Panc1 (cell line): ENCODE measurements around the gene POLR1C. TPM values are rescaled to one million over a fixed set of nuclear protein-coding genes. Genes with fewer than 3 reads are reported as not detected.

Experiments used
- ATAC-seq: fragments of 200-7000 bp; cut with Tn5 transposase; 2 replicates; pipeline ENCODE4 v1.9.1; 2020; ENCODE audit warnings: mild to moderate bottlenecking, moderate library complexity
- BruUV-seq: library from RNA; stranded (reverse); fragments of 400-500 nt; replicated peaks from 2 replicates; lab custom pipeline; 2021; lab: Mats Ljungman, UMichigan
- CTCF ChIA-PET: fragments of 300-600 bp; sonication (Branson Sonifier 250); formaldehyde crosslinking; loops from one replicate; lab custom pipeline; 2022; ENCODE audit warnings: antibody characterized with exemption; lab: Charles Lee
- POLR2A ChIA-PET: fragments of 300-600 bp; sonication (Branson Sonifier 250); formaldehyde crosslinking; loops from one replicate; lab custom pipeline; 2022; ENCODE audit warnings: antibody characterized with exemption; lab: Charles Lee
- DNase-seq: peaks from one replicate; pipeline ENCODE4 v3.0.0-alpha.2; 2010; ENCODE audit warnings: low read depth, low spot score
- H3K27ac ChIP-seq: 2 replicates; pipeline ENCODE4 v1.5.1; 2011; ENCODE audit warnings: mild to moderate bottlenecking, low read length, inconsistent platforms
- H3K27me3 ChIP-seq: fragments of 200-500 bp; sonication (Bioruptor generic); 2 replicates; pipeline ENCODE4 v1.6.0; 2014; ENCODE audit warnings: low read length, inconsistent platforms; ENCODE audit not compliant: control insufficient read depth, insufficient read depth
- H3K36me3 ChIP-seq: fragments of 200-500 bp; sonication (Bioruptor generic); 2 replicates; pipeline ENCODE4 v1.5.1; 2014; ENCODE audit warnings: inconsistent platforms, mild to moderate bottlenecking, low read length, moderate library complexity; ENCODE audit not compliant: control insufficient read depth, insufficient read depth
- H3K4me1 ChIP-seq: 2 replicates; pipeline ENCODE4 v1.5.1; 2011; ENCODE audit warnings: inconsistent platforms, mild to moderate bottlenecking, low read length, moderate library complexity; ENCODE audit not compliant: control insufficient read depth, insufficient read depth
- H3K4me3 ChIP-seq, 2 experiments: 2 replicates each; pipeline ENCODE4 v1.5.1; 2011 to 2012; ENCODE audit warnings: low read depth in 2 of 2, low read length in 2 of 2, mild to moderate bottlenecking in 2 of 2, inconsistent platforms in 1 of 2, moderate library complexity in 1 of 2
- H3K9me3 ChIP-seq: fragments of 200-500 bp; sonication (Bioruptor generic); 2 replicates; pipeline ENCODE4 v1.5.1; 2014; ENCODE audit warnings: low read depth, mild to moderate bottlenecking, inconsistent platforms, low read length, moderate library complexity; ENCODE audit not compliant: control insufficient read depth, insufficient read depth
- POLR2AphosphoS5 ChIP-seq: IDR thresholded peaks from 2 replicates; pipeline ENCODE4 v1.6.1; 2012; ENCODE audit warnings: mild to moderate bottlenecking, low read depth, low read length, moderate library complexity
- SIN3A ChIP-seq: IDR thresholded peaks from 2 replicates; pipeline ENCODE4 v1.6.1; 2012; ENCODE audit warnings: low read depth, mild to moderate bottlenecking, low read length, moderate library complexity, borderline replicate concordance; ENCODE audit not compliant: insufficient read depth
- TCF7L2 ChIP-seq: IDR thresholded peaks from 2 replicates; pipeline ENCODE4 v1.6.1; 2011; ENCODE audit warnings: mild to moderate bottlenecking, low read depth, low read length, inconsistent platforms
- in situ Hi-C: cut with HindIII; loops from 2 replicates; pipeline ENCODE4 v1.10.0; 2016; ENCODE audit warnings: low sequenced_read_pairs, low pct_unique_long_range_greater_than_20kb
- intact Hi-C: fragments of 100-400 bp; cut with micrococcal nuclease; formaldehyde crosslinking; loops from one replicate; pipeline ENCODE4 v1.10.0; 2022; ENCODE audit not compliant: unreplicated experiment
- total RNA-seq: library from RNA; stranded (reverse); gene quantifications from one replicate; pipeline ENCODE4 v1.2.1, GENCODE V29; 2021; ENCODE audit not compliant: unreplicated experiment
- TF ChIP-seq, protein P1 (sequence below): fragments of 450-650 bp; IDR thresholded peaks from 2 replicates; pipeline ENCODE4 v1.5.1; 2017; ENCODE audit warnings: mild to moderate bottlenecking
- TF ChIP-seq, protein P2 (sequence below), 2 experiments: IDR thresholded peaks; 2 replicates each; pipeline ENCODE4 v1.6.1; 2011 to 2012; ENCODE audit warnings: low read depth in 2 of 2, control low read depth in 1 of 2, low read length in 1 of 2, mild to moderate bottlenecking in 1 of 2, moderate library complexity in 1 of 2; ENCODE audit not compliant: insufficient read depth in 1 of 2

POLR1C gene
- total RNA-seq, 1 experiment from 2014 or later: 65.1 TPM

DNA sequence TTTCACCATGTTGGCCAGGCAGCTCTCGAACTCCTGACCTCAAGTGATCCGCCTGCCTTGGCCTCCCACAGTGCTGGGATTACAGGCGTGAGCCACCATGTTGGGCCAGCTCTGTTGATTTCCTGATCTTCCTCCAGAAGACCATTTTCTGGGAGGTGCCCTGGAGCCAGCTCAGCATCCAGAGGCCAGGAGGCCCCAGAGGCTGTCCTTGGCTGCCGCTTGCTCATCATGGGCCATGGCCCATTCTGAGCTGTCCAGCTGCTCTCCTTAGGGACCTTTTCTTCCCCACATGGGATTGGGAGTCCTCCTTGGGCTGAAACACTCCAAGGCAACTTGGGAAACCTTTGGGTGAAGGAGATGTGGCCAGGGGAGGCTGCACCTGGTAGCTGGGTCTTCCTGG is 22.1 kb upstream of the POLR1C start:
- no peak overlapping the region for H3K4me3 ChIP-seq
- no TSS peak for BruUV-seq
- intact Hi-C loops: no loop called here
- in situ Hi-C loops: no loop called here
- H3K9me3 ChIP-seq: no peaks in the 10 kb centered on the region
- ChIA-PET POLR2A (no interaction called here), CTCF (interaction anchor here (0.5 to 0.6 kb wide), 3 partner anchors 17 to 65 kb away, joined by 3 to 5 read pairs (median 3); no protein-coding TSS in a partner anchor)
- ATAC-seq: no peak
- peaks cover 19% of the 10 kb centered on the region for H3K4me1 ChIP-seq
- no peak overlapping the region for H3K27ac ChIP-seq
- no peaks in the 10 kb centered on the region for H3K27me3 ChIP-seq
- DNase-seq: no peak
- TF ChIP-seq POLR2AphosphoS5 (no peak), TCF7L2 (no peak), SIN3A (no peak)
- TF ChIP-seq, protein P1, sequence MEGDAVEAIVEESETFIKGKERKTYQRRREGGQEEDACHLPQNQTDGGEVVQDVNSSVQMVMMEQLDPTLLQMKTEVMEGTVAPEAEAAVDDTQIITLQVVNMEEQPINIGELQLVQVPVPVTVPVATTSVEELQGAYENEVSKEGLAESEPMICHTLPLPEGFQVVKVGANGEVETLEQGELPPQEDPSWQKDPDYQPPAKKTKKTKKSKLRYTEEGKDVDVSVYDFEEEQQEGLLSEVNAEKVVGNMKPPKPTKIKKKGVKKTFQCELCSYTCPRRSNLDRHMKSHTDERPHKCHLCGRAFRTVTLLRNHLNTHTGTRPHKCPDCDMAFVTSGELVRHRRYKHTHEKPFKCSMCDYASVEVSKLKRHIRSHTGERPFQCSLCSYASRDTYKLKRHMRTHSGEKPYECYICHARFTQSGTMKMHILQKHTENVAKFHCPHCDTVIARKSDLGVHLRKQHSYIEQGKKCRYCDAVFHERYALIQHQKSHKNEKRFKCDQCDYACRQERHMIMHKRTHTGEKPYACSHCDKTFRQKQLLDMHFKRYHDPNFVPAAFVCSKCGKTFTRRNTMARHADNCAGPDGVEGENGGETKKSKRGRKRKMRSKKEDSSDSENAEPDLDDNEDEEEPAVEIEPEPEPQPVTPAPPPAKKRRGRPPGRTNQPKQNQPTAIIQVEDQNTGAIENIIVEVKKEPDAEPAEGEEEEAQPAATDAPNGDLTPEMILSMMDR: no peak
- TF ChIP-seq, protein P2, sequence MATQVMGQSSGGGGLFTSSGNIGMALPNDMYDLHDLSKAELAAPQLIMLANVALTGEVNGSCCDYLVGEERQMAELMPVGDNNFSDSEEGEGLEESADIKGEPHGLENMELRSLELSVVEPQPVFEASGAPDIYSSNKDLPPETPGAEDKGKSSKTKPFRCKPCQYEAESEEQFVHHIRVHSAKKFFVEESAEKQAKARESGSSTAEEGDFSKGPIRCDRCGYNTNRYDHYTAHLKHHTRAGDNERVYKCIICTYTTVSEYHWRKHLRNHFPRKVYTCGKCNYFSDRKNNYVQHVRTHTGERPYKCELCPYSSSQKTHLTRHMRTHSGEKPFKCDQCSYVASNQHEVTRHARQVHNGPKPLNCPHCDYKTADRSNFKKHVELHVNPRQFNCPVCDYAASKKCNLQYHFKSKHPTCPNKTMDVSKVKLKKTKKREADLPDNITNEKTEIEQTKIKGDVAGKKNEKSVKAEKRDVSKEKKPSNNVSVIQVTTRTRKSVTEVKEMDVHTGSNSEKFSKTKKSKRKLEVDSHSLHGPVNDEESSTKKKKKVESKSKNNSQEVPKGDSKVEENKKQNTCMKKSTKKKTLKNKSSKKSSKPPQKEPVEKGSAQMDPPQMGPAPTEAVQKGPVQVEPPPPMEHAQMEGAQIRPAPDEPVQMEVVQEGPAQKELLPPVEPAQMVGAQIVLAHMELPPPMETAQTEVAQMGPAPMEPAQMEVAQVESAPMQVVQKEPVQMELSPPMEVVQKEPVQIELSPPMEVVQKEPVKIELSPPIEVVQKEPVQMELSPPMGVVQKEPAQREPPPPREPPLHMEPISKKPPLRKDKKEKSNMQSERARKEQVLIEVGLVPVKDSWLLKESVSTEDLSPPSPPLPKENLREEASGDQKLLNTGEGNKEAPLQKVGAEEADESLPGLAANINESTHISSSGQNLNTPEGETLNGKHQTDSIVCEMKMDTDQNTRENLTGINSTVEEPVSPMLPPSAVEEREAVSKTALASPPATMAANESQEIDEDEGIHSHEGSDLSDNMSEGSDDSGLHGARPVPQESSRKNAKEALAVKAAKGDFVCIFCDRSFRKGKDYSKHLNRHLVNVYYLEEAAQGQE (IDR thresholded peaks at IDR 0.05; ENCODE audit: insufficient read depth in 1 of 2, low read depth in 2 of 2, low read length in 1 of 2): no peak
- H3K36me3 ChIP-seq: no peaks in the 10 kb centered on the region; the same call in 1 of the 2 replicates

DNA sequence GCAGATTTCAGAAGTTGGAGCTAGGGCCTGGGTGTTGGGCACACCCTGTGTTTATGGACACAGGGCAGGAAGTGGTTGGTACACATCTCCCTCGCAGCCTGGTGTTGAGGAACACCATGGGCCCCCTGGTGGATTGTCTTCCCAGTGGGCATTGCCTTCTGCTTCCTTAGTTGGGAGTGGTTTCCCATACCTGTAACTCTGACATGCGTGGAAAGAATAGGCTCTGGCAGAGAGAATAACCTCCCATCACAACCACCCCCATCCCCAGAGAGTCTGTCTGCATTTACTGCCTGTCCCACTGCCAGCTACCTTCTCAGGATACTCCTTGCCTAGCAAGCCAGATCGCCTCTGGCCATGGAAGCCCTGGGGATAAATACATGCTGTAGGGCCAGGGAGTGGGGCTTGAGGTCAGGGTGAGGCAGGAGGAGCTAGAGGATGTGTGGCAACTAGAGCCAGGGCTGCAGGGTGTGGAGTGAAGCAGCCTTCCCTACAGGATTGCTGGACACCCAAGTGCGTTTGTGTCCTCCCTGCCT is 21.4 kb upstream of the POLR1C start:
- POLR2A ChIA-PET: no interaction called here

More for the DNA sequence above, 21.4 kb upstream of the POLR1C start:
- DNase-seq (no peak), ATAC-seq (peak; percentile 31; the same call in 1 of the 2 replicates)
- CTCF ChIA-PET: interaction anchor here (0.5 to 1.6 kb wide), 4 partner anchors 9 to 65 kb away, joined by 3 to 6 read pairs (median 4); no protein-coding TSS in a partner anchor
- TF ChIP-seq, protein P2 (IDR thresholded peaks at IDR 0.05; ENCODE audit: insufficient read depth in 1 of 2, low read depth in 2 of 2, low read length in 1 of 2): no peak
- TF ChIP-seq TCF7L2 (no peak), POLR2AphosphoS5 (no peak), SIN3A (no peak)
- TF ChIP-seq, protein P1: no peak
- in situ Hi-C loops: no loop called here
- Histone ChIP-seq H3K27ac (no peak overlapping the region), H3K27me3 (no peaks in the 10 kb centered on the region), H3K9me3 (no peaks in the 10 kb centered on the region), H3K4me3 (no peak overlapping the region), H3K36me3 (no peaks in the 10 kb centered on the region; the same call in 1 of the 2 replicates), H3K4me1 (peaks cover 19% of the 10 kb centered on the region)
- no TSS peak for BruUV-seq
- intact Hi-C loops: no loop called here
